GM19193 (cell line): ENCODE results near the gene CARD14.
A peak's percentile ranks its signal among the peaks of the same experiment; 100 is the strongest.

ENCODE experiments used
- POLR2A ChIP-seq: IDR thresholded peaks from 4 replicates; pipeline ENCODE4 v1.6.1; 2011; ENCODE audit not compliant: insufficient read depth, insufficient read length; ENCODE audit errors: extremely low read depth

CARD14 gene

GRCh38 chr17:80210348-80211108, 40.7 kb downstream of the CARD14 start:
- no peak for TF ChIP-seq POLR2A

- no peak for TF ChIP-seq POLR2A
Measured at GRCh38 chr17:80212109-80212508, 42.3 kb downstream of the CARD14 start.

- no peak for TF ChIP-seq POLR2A
Measured at GRCh38 chr17:80212511-80212910, 42.7 kb downstream of the CARD14 start.

GRCh38 chr17:80212962-80213642, 43.3 kb downstream of the CARD14 start:
- TF ChIP-seq POLR2A: no peak

- TF ChIP-seq POLR2A: no peak
Measured at GRCh38 chr17:80213643-80213975, 43.8 kb downstream of the CARD14 start.

- TF ChIP-seq POLR2A: no peak
Measured at GRCh38 chr17:80214012-80214877, 44.4 kb downstream of the CARD14 start.

GRCh38 chr17:80214878-80215210, 45.0 kb downstream of the CARD14 start:
- TF ChIP-seq POLR2A: no peak

GRCh38 chr17:80216473-80217456, 46.9 kb downstream of the CARD14 start:
- no peak for TF ChIP-seq POLR2A

- TF ChIP-seq POLR2A: no peak
Measured at GRCh38 chr17:80217703-80218362, 48.0 kb downstream of the CARD14 start.

GRCh38 chr17:80218391-80218790, 48.6 kb downstream of the CARD14 start:
- TF ChIP-seq POLR2A: no peak

- no peak for TF ChIP-seq POLR2A
Measured at GRCh38 chr17:80219013-80219762, 49.4 kb downstream of the CARD14 start.

GRCh38 chr17:80219763-80220053, 49.9 kb downstream of the CARD14 start:
- peak; percentile 35 for TF ChIP-seq POLR2A

GRCh38 chr17:80220054-80220735, 50.4 kb downstream of the CARD14 start, which contains the start of the genes SGSH and SLC26A11:
Gene SGSH, minus strand, starts transcription at chr17:80220333. Its CDS starts 20 bp downstream, at chr17:80220313.
Gene SLC26A11, plus strand, starts transcription at chr17:80220427. Its CDS starts 1,134 bp downstream, at chr17:80221561.
- no peak for TF ChIP-seq POLR2A
